Measurements from ENCODE around the gene RCHY1. TPM values are rescaled to one million over a fixed set of nuclear protein-coding genes. Genes with fewer than 3 reads are reported as not detected.
"Not testable (repeated sequence)": the region's sequence is repeated elsewhere in the genome, so short reads cannot be mapped to it uniquely, and the experiment has no call there.

The RCHY1 gene
- total RNA-seq, 2 experiments from 2014 or later, result 33.6 to 37.0 TPM

GRCh38 chr4:75531536-75532143 lies 17.4 kb upstream of the RCHY1 start:
- H3K4me1 ChIP-seq (ENCODE audit: insufficient read depth, low read length); H3K4me1 Mint-ChIP-seq (ENCODE audit: low read depth); DNase-seq; H3K4me3 ChIP-seq (ENCODE audit: low read length); H3K9me3 ChIP-seq (ENCODE audit: control insufficient read depth in 1 of 2, insufficient read depth in 1 of 2, low read length in 2 of 2); H3K27ac Mint-ChIP-seq; H3K27me3 ChIP-seq (ENCODE audit: control insufficient read depth in 1 of 2, insufficient read depth in 2 of 2, low read length in 2 of 2); H3K4me3 Mint-ChIP-seq; H3K27ac ChIP-seq (ENCODE audit: low read depth in 1 of 2, low read length in 2 of 2); CTCF ChIA-PET; H3K27me3 Mint-ChIP-seq; ATAC-seq (ENCODE audit: poor library complexity); POLR2A ChIA-PET; intact Hi-C loops (cut with DNase I, micrococcal nuclease): not testable (repeated sequence)
- H3K36me3 ChIP-seq (ENCODE audit: insufficient read depth, low read length), result peaks cover 54% of the 10 kb centered on the region
- peaks cover 89% of the 10 kb centered on the region for H3K36me3 Mint-ChIP-seq (ENCODE audit: low read depth)
- H3K9me3 Mint-ChIP-seq, result peaks cover 15% of the 10 kb centered on the region

DNA sequence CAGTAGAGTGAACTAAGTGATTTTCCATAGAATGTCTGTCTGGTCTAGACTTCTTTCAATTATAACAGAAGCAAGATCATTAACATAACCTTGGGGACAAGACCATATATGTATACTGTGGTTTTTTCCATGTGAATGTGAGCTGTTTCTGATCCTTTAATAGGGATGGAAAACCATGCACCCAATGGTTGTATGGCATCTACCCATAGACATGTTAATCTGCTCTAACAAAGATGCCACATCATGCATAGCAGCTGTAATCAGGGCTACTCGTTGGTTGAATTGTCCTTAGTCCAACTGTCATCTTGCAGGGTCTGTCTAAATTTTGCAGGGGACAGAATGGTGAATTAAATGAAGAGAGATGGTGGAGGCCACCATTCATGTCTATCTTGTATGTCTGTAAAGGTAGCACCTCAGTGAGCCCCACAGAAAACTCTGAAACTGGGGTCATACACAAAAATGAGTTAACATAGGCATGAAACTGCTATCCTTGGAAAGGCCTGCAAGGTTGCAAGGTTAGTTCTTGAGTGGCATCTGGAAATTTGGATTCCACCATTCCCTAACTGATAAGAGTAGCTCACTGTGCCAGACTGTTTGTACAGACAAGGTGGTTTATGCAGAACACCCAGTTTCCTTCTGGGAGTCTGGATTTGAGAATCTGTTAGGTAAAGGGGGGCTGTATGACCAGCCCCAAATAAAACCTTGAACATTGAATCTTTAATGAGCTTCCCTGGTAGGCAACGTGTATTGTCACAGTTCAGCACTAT lies 16.5 kb upstream of the RCHY1 start:
- H3K27ac Mint-ChIP-seq, result no peak overlapping the region
- H3K4me3 Mint-ChIP-seq, result no peak overlapping the region
- Histone ChIP-seq H3K36me3 (ENCODE audit: insufficient read depth, low read length) (peaks cover 63% of the 10 kb centered on the region), H3K9me3 (ENCODE audit: control insufficient read depth in 1 of 2, insufficient read depth in 1 of 2, low read length in 2 of 2) (peaks cover 0 to 6% of the 10 kb centered on the region in 2 experiments), H3K4me3 (ENCODE audit: low read length) (no peak overlapping the region), H3K4me1 (ENCODE audit: insufficient read depth, low read length) (no peaks in the 10 kb centered on the region), H3K27me3 (ENCODE audit: control insufficient read depth in 1 of 2, insufficient read depth in 2 of 2, low read length in 2 of 2) (no peaks in the 10 kb centered on the region), H3K27ac (ENCODE audit: low read depth in 1 of 2, low read length in 2 of 2) (no peak overlapping the region)
- peaks cover 96% of the 10 kb centered on the region for H3K36me3 Mint-ChIP-seq (ENCODE audit: low read depth)
- TF ChIP-seq CTCF (IDR thresholded peaks at IDR 0.05), result no peak
- H3K27me3 Mint-ChIP-seq, result no peaks in the 10 kb centered on the region
- H3K9me3 Mint-ChIP-seq, result peaks cover 15% of the 10 kb centered on the region
- intact Hi-C loops (cut with DNase I, micrococcal nuclease), result no loop called here
- no peak for DNase-seq
- POLR2A ChIA-PET, result no interaction called here
- peaks cover 3% of the 10 kb centered on the region for H3K4me1 Mint-ChIP-seq (ENCODE audit: low read depth)
- CTCF ChIA-PET, result no interaction called here
- ATAC-seq (ENCODE audit: poor library complexity), result no peak

DNA sequence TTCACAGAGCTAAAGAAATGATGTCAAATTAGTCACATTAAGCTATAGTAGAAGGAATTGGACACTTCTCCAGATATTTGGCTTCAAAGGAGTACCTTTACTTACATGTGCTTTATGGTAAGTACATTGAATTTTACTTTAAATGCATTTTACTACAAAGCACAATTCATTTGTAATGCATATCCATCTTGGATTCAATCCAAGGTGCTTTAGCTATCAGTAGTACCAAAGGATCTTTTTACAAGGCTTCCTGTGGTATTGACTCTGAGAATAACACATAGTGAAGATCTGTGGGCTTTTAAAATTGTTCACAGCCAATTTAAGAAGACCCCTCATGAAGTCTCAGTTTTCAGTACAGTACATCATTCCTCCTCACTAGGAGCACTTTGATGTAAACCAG lies 13.3 kb upstream of the RCHY1 start:
- ChIA-PET CTCF (no interaction called here), POLR2A (interaction anchor here (2.7 kb wide), 1 partner anchor 13 kb away, joined by 15 read pairs; the partner anchor contains the start of genes RCHY1 and THAP6)
- peaks cover 99% of the 10 kb centered on the region for H3K36me3 Mint-ChIP-seq (ENCODE audit: low read depth)
- H3K27ac ChIP-seq (ENCODE audit: low read depth in 1 of 2, low read length in 2 of 2), result no peak overlapping the region
- no peak overlapping the region for H3K27ac Mint-ChIP-seq
- DNase-seq, result no peak
- ATAC-seq (ENCODE audit: poor library complexity), result no peak
- H3K36me3 ChIP-seq (ENCODE audit: insufficient read depth, low read length), result peaks cover 90% of the 10 kb centered on the region
- H3K9me3 ChIP-seq (ENCODE audit: control insufficient read depth in 1 of 2, insufficient read depth in 1 of 2, low read length in 2 of 2), result peaks cover 0 to 2% of the 10 kb centered on the region in 2 experiments
- no peak overlapping the region for H3K4me3 Mint-ChIP-seq
- intact Hi-C loops (cut with DNase I, micrococcal nuclease), result no loop called here
- H3K27me3 Mint-ChIP-seq, result no peaks in the 10 kb centered on the region
- peaks cover 7% of the 10 kb centered on the region for H3K9me3 Mint-ChIP-seq
- no peaks in the 10 kb centered on the region for H3K27me3 ChIP-seq (ENCODE audit: control insufficient read depth in 1 of 2, insufficient read depth in 2 of 2, low read length in 2 of 2)
- no peaks in the 10 kb centered on the region for H3K4me1 ChIP-seq (ENCODE audit: insufficient read depth, low read length)
- no peak overlapping the region for H3K4me3 ChIP-seq (ENCODE audit: low read length)
- TF ChIP-seq CTCF (IDR thresholded peaks at IDR 0.05), result no peak
- peaks cover 8% of the 10 kb centered on the region for H3K4me1 Mint-ChIP-seq (ENCODE audit: low read depth)

Measured in CD4-positive, alpha-beta T cell (primary cell).